Measurements from ENCODE around the gene DNMBP. TPM values are rescaled to one million over a fixed set of nuclear protein-coding genes. Genes with fewer than 3 reads are reported as not detected.
A peak's percentile ranks its signal among the peaks of the same experiment; 100 is the strongest.

Gene DNMBP
- total and polyA plus RNA-seq, 2 of the 8 experiments (the other 6 are each of a cell fraction or from before 2014, with no cell fraction given), result 19.1 to 26.4 TPM

GRCh38 chr10:99929360-99929759, 80.4 kb downstream of the DNMBP start:
- peak overlapping the region; percentile 10; the same call in 1 of the 2 replicates for H2BK15ac ChIP-seq (ENCODE audit: low read length)
- H3K36me3 ChIP-seq (ENCODE audit: control insufficient read depth in 2 of 4, insufficient read depth in 4 of 4, low read length in 3 of 4), result no peaks in the 10 kb centered on the region
- H3K23me2 ChIP-seq (ENCODE audit: low read depth, low read length), result no peaks in the 10 kb centered on the region
- H2AFZ ChIP-seq (ENCODE audit: low read length), result no peak overlapping the region
- H3K27ac ChIP-seq (ENCODE audit: low read depth, low read length), result no peak overlapping the region
- no peaks in the 10 kb centered on the region for H4K20me1 ChIP-seq (replicated peaks in 1 of 2; ENCODE audit: control insufficient read depth in 1 of 2, insufficient read depth in 2 of 2, low read length in 2 of 2)
- no peak overlapping the region for H4K8ac ChIP-seq (ENCODE audit: extremely low read depth, insufficient read depth, low read length)
- ChIA-PET CTCF (ENCODE audit: partially characterized antibody) (interaction anchor here (1.2 to 1.9 kb wide), 4 partner anchors 9 to 80 kb away, joined by 3 to 9 read pairs (median 6); partner anchors contain the start of gene DNMBP), POLR2A (ENCODE audit: partially characterized antibody) (interaction anchor here (1.4 to 3.2 kb wide), 3 partner anchors 8 to 55 kb away, joined by 3 to 18 read pairs (median 7); no protein-coding TSS in a partner anchor)
- no peak overlapping the region for H2BK12ac ChIP-seq (ENCODE audit: low read depth, low read length)
- peaks cover 7 to 20% (median 13%) of the 10 kb centered on the region in 4 experiments; a peak in 6 of 7 replicates for H3K4me1 ChIP-seq (replicated peaks in 1 of 4; ENCODE audit: control insufficient read depth in 3 of 4, insufficient read depth in 4 of 4, low read length in 3 of 4)
- H3K9me3 ChIP-seq (ENCODE audit: insufficient read depth in 2 of 2, low read depth in 1 of 2, low read length in 1 of 2), result no peaks in the 10 kb centered on the region
- no peak for FAIRE-seq
- no peak overlapping the region for H3K4me3 ChIP-seq (ENCODE audit: extremely low read depth in 1 of 4, insufficient read depth in 2 of 4, low read depth in 3 of 4, low read length in 4 of 4)
- 96% methylated on average over 9 of the region's 9 CpGs; no CpG with 5 or more reads in 1 of the 2 experiments for WGBS, 2 experiments (ENCODE audit: extremely low coverage in 1 of 2, insufficient coverage in 1 of 2, insufficient read length in 1 of 2, insufficient replicate concordance in 2 of 2, low coverage in 1 of 2, low lambda C conversion rate in 2 of 2, missing lambda C conversion rate in 1 of 2)
- no peak overlapping the region for H3K9ac ChIP-seq (replicated peaks in 1 of 4; ENCODE audit: extremely low read depth in 1 of 4, low read depth in 3 of 4, low read length in 3 of 4)
- H3K14ac ChIP-seq (ENCODE audit: insufficient read length), result no peak overlapping the region
- no peaks in the 10 kb centered on the region for H3K27me3 ChIP-seq (replicated peaks in 1 of 4; ENCODE audit: control insufficient read depth in 3 of 4, extremely low read depth in 1 of 4, insufficient read depth in 3 of 4, low read length in 3 of 4)
- H3K4me2 ChIP-seq (ENCODE audit: insufficient read depth in 1 of 2, low read depth in 2 of 2, low read length in 2 of 2), result no peak overlapping the region
- no peaks in the 10 kb centered on the region for H3K79me2 ChIP-seq (ENCODE audit: control insufficient read depth in 1 of 2, insufficient read depth in 2 of 2, low read length in 2 of 2)
- H2BK20ac ChIP-seq (ENCODE audit: low read length), result 0 out of 2 replicates have a peak overlapping the region, but pooled peaks have one; percentile 35
- no peak overlapping the region for H3K56ac ChIP-seq (replicated peaks; ENCODE audit: insufficient read length, low read depth, low read length)
- no peak overlapping the region for H3K18ac ChIP-seq (ENCODE audit: extremely low read depth, low read length)
- no peak overlapping the region for H3K23ac ChIP-seq (ENCODE audit: insufficient read length)
- H3K79me1 ChIP-seq (ENCODE audit: low read depth, low read length), result no peaks in the 10 kb centered on the region
- H4K5ac ChIP-seq (ENCODE audit: insufficient read length, low read depth, low read length), result no peak overlapping the region
- H2BK120ac ChIP-seq (replicated peaks; ENCODE audit: low read depth, low read length), result no peak overlapping the region
- H2BK5ac ChIP-seq (ENCODE audit: low read depth, low read length), result no peak overlapping the region
- no peak for DNase-seq (ENCODE audit: low read depth in 1 of 2, low spot score in 2 of 2)
- H3K4ac ChIP-seq (replicated peaks; ENCODE audit: insufficient read length, low read depth, low read length), result no peak overlapping the region
- H2AK5ac ChIP-seq (ENCODE audit: low read depth, low read length), result no peak overlapping the region
- no peak overlapping the region for H4K91ac ChIP-seq (replicated peaks; ENCODE audit: insufficient read length, low read length)
- TF ChIP-seq TEAD4 (IDR thresholded peaks at IDR 0.05; ENCODE audit: low read depth, low read length), result no peak
- no peak for TF ChIP-seq E2F6 (IDR thresholded peaks at IDR 0.05)
- no peak for TF ChIP-seq ATF2 (IDR thresholded peaks at IDR 0.05; ENCODE audit: low read length)

Data from H1 (cell line).